ENCODE measurements around the gene DUSP18. TPM values are rescaled to one million over a fixed set of nuclear protein-coding genes. Genes with fewer than 3 reads are reported as not detected.

The DUSP18 gene
- total and polyA plus RNA-seq, 9 of the 15 experiments (the other 6 are each of a cell fraction or from before 2014, with no cell fraction given), result 1.00 to 3.7 (median 1.5) TPM

- peak; percentile 54; the same call in 1 of the 2 replicates for TF ChIP-seq ARID4B (CRISPR knock-in tag; IDR thresholded peaks at IDR 0.05)
- no peak for TF ChIP-seq TAF9B (IDR thresholded peaks at IDR 0.05; ENCODE audit: partially characterized antibody)
- TF ChIP-seq ZBTB43 (CRISPR knock-in tag; IDR thresholded peaks at IDR 0.05), result no peak
- no peak for TF ChIP-seq IRF1 (CRISPR knock-in tag; IDR thresholded peaks at IDR 0.05; ENCODE audit: borderline replicate concordance)
- TF ChIP-seq ILK (tag; IDR thresholded peaks at IDR 0.05; ENCODE audit: borderline replicate concordance, low read depth), result no peak
- no peak for TF ChIP-seq ZNF224 (CRISPR knock-in tag; IDR thresholded peaks at IDR 0.05)
- TF ChIP-seq ZNF431 (CRISPR knock-in tag; IDR thresholded peaks at IDR 0.05), result no peak
- no peak for TF ChIP-seq STAG1 (CRISPR knock-in tag; IDR thresholded peaks at IDR 0.05; ENCODE audit: borderline replicate concordance)
- TF ChIP-seq BHLHE40 (IDR thresholded peaks at IDR 0.05; ENCODE audit: low read length), result no peak
- TF ChIP-seq TBL1XR1 (IDR thresholded peaks at IDR 0.05; ENCODE audit: low read length in 2 of 2), result no peak
- TF ChIP-seq ATF7 (IDR thresholded peaks at IDR 0.05), result peak; percentile 59; the same call in 1 of the 2 replicates
- no peak for TF ChIP-seq ZNF707 (CRISPR knock-in tag; conservative IDR thresholded peaks at IDR 0.05)
- TF ChIP-seq U2AF1 (optimal IDR thresholded peaks at IDR 0.05; ENCODE audit: low read depth, low read length), result no peak
- no peak for TF ChIP-seq ZNF398 (CRISPR knock-in tag; IDR thresholded peaks at IDR 0.05)
- TF ChIP-seq UBTF (IDR thresholded peaks at IDR 0.05; ENCODE audit: borderline replicate concordance in 1 of 2, low read depth in 2 of 2, low read length in 2 of 2), result no peak
These were observed at the start of gene DUSP18 (continued) for GRCh38 chr22:30667494-30668385.

Data from K562 (cell line).